Activated CD4-positive, alpha-beta T cell treated with anti-CD3 and anti-CD28 coated beads for 4 hours (primary cell): ENCODE results near the gene PPP4R1.

Source experiments
- DNase-seq, 2 donors: peaks; one replicate each; pipeline ENCODE4 v3.0.0-alpha.2; 2020

PPP4R1 gene

GRCh38 chr18:9539938-9540337, 74.4 kb downstream of the PPP4R1 start:
- no peak for DNase-seq

DNA sequence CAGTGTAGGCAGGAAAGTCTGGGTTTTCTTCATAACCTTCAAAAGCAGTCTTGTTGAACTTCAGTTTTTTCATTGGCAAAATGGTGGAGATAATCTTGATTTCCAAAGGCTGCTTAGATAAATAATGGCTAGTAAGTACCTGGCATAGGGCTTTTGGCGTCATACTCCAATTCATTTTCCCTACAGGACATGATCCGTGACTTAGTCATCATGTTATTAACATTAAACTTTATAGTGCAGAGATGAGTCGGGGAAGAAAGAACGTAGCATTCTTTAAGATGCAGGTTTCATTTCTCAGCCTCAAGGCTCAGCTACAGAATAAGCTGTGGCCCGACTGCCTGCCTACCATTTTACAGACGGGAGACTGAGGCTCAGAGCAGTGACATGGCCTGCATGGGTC, 75.1 kb downstream of the PPP4R1 start:
- DNase-seq, result no peak

- no peak for DNase-seq
These were observed 76.7 kb downstream of the PPP4R1 start for GRCh38 chr18:9537677-9538076.

- DNase-seq, result no peak
These were observed 77.8 kb downstream of the PPP4R1 start for GRCh38 chr18:9536354-9537152.

GRCh38 chr18:9535430-9535991, 78.8 kb downstream of the PPP4R1 start:
- DNase-seq, result no peak

- no peak for DNase-seq
These were observed 79.5 kb downstream of the PPP4R1 start for GRCh38 chr18:9534844-9535243.

DNA sequence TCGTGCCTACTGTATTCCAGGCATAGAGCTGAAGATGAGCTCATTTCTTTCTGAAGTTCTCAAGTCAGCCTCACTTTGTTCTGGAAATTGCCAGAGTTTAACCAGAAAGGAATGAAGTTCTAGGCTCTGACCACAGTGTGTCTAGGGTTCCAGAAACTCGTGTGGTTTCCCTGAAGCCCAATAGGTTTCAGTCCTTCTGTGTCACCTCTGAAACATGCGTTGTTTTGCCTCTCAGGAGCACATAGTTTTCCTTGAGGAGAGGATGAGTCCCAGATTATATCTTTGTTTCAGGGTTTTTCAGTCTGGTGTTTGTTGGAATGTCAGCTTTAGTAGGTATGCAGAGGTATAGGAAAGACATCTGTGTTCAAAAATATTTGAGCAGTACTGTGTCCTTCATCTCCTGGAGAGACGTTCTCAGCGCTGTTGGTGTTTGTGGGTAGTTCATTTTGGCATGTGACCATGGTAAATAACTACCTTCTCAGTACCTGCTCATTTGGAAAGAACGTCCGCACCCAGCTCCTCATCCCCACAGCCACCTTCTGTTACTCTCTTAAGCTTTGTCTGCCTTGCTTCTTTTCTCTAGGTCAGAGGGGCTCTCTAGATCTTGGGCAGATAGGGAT, 82.5 kb downstream of the PPP4R1 start:
- no peak for DNase-seq

DNA sequence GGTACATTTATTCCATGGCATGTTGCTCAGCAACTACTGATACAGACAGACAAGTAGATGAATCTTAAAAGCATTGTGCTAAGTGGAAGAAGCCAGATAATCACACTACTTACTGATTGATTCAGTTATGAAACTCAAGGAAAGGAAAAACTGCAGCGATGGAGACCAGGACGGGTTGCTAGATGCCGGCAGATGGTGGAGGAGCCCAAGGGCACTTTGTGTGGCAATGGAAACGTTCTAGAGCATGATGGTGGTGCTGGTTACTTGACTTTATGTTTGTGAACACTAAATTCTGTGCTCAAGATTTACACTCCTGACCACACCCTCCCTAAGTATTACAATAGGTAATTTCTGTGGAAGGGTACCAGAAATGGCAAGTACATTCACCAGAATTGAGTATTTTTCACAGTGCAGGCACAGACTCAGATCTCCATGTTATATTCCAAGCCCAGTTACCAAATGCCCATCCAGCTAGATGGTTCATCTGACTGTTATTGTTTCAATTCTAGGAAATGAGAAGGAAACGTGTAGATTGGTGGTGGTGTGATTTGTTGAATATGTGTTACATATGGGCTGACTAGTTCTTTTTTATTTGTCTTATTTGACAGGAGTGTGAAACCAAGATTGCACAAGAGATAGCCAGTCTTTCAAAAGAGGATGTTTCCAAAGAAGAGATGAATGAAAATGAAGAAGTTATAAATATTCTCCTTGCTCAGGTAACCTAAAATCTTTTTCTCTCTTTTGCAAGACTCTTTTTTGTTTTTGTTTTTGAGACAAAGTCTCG, 83.9 kb downstream of the PPP4R1 start:
- DNase-seq, result no peak

- DNase-seq, result no peak
These were observed 87.9 kb downstream of the PPP4R1 start for GRCh38 chr18:9526458-9526857.

DNA sequence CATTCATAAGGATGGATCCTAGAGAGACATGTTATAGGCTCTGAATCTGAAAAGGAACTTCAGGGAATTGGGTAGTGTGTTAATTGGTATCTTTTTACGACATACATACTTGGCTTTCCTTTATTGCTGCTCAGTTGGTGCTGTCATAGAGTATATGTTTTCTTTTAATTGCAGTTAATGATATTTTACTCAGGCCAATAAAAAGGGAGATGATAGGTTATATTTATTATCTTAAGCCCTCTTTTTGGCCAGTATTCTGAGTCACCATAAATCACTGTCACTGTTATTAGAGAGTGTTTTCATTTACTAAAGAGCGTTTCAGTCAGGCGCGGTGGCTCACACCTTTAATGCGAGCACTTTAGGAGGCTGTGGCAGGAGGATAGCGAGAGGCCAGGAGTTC, 91.4 kb downstream of the PPP4R1 start:
- DNase-seq, result no peak

GRCh38 chr18:9521770-9522169, 92.6 kb downstream of the PPP4R1 start:
- no peak for DNase-seq

- DNase-seq, result no peak
These were observed 93.7 kb downstream of the PPP4R1 start for GRCh38 chr18:9520666-9521065.

GRCh38 chr18:9519399-9519798, 95.0 kb downstream of the PPP4R1 start:
- no peak for DNase-seq

GRCh38 chr18:9517869-9518268, 96.5 kb downstream of the PPP4R1 start:
- DNase-seq, result no peak

DNA sequence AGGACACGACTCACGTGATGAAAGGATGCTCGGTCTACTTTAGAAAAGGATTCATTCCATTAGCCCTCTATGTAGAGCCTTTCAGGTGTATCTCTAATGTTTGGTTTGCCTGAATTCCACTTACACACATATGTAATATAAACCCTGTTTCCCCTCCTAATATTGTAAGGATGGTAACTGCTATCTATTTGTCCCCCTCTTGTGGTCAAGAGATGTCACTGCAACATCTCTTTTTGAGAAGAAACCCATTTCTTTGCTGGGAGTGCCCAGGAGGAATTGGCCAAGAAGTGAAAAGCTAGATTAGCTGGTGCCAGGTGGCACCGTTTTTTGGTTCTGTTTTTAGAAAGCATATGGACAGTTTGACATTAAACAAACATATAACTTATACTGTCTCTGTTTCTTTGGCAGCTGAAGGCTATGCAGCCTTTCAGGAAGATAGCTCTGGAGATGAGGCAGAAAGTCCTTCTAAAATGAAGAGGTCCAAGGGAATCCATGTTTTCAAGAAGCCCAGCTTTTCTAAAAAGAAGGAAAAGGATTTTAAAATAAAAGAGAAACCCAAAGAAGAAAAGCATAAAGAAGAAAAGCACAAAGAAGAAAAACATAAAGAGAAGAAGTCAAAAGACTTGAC, 97.8 kb downstream of the PPP4R1 start:
- DNase-seq, result peak in 1 of 2 donors; percentile 1

- DNase-seq, result no peak
These were observed 100.3 kb downstream of the PPP4R1 start for GRCh38 chr18:9513971-9514512.

- DNase-seq, result no peak
These were observed 105.8 kb downstream of the PPP4R1 start for GRCh38 chr18:9508446-9509025.

GRCh38 chr18:9507565-9508088, 106.7 kb downstream of the PPP4R1 start:
- no peak for DNase-seq

- no peak for DNase-seq
These were observed 108.1 kb downstream of the PPP4R1 start for GRCh38 chr18:9506046-9506792.
